ENCODE data around the gene SKI. TPM values are rescaled to one million over a fixed set of nuclear protein-coding genes. Genes with fewer than 3 reads are reported as not detected.
"Not testable (repeated sequence)": the region's sequence is repeated elsewhere in the genome, so short reads cannot be mapped to it uniquely, and the experiment has no call there.

The SKI gene
- total and polyA plus RNA-seq, 4 donors: 17.1 to 90.7 (median 40.7) TPM

DNA sequence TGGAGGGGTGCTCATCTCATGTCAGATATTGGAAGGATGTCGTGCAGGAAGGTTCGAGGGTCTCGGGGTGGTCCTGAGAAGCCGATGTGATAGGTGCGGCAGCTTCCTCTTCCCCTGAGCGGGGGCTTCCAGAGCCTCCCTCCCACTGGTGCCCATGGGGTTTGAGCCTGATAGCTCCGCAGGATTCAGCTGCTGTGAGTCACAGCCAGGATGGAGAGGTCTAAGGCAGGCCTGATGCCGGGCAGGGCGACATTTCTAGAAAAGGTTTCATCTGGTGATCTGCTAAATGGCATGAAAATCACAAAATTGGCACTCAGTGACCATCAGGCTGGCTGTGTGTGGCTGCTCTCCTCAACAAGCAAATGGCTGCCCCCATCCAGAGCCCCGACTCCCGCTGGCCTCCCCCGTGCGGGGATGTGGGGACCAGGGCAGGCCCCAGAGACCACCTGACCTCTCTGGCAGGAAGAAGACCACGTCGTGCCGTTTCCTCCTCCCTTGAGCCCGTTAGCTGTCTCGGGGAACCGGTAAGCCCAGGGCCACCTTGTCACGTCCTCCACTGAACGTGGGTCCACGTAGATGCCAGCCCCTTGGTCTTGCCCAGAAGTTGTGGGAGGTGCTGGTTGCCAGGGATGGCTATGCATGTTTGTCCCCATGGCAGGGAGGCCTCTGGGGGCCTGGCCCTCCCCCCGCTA, 66.1 kb downstream of the SKI start:
- 55 to 65% methylated on average over 23 of the region's 23 CpGs for WGBS, 2 donors
- Histone ChIP-seq H3K9ac (ENCODE audit: insufficient read depth in 1 of 2, low read length in 2 of 2) (no peak overlapping the region), H3K27ac (ENCODE audit: low read depth in 1 of 2, low read length in 1 of 2) (no peak overlapping the region), H3K4me1 (ENCODE audit: control insufficient read depth in 5 of 5, insufficient read depth in 5 of 5, low read length in 5 of 5) (peaks cover 14 to 75% (median 41%) of the 10 kb centered on the region in 5 donors), H3K27me3 (ENCODE audit: control insufficient read depth in 3 of 3, insufficient read depth in 3 of 3, low read length in 2 of 3) (no peaks in the 10 kb centered on the region), H3K4me3 (no peak overlapping the region), H3K36me3 (ENCODE audit: control insufficient read depth in 4 of 4, insufficient read depth in 4 of 4, low read length in 4 of 4) (peaks cover 0 to 9% (median 2%) of the 10 kb centered on the region in 4 donors), H3K9me3 (ENCODE audit: control insufficient read depth in 4 of 4, insufficient read depth in 3 of 4, low read length in 3 of 4) (no peaks in the 10 kb centered on the region)
- TF ChIP-seq, protein P1, sequence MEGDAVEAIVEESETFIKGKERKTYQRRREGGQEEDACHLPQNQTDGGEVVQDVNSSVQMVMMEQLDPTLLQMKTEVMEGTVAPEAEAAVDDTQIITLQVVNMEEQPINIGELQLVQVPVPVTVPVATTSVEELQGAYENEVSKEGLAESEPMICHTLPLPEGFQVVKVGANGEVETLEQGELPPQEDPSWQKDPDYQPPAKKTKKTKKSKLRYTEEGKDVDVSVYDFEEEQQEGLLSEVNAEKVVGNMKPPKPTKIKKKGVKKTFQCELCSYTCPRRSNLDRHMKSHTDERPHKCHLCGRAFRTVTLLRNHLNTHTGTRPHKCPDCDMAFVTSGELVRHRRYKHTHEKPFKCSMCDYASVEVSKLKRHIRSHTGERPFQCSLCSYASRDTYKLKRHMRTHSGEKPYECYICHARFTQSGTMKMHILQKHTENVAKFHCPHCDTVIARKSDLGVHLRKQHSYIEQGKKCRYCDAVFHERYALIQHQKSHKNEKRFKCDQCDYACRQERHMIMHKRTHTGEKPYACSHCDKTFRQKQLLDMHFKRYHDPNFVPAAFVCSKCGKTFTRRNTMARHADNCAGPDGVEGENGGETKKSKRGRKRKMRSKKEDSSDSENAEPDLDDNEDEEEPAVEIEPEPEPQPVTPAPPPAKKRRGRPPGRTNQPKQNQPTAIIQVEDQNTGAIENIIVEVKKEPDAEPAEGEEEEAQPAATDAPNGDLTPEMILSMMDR (IDR thresholded peaks at IDR 0.05; ENCODE audit: control extremely low read depth, extremely low read depth): no peak
- ATAC-seq (ENCODE audit: insufficient read depth, low FRiP score): no peak
- no peak for DNase-seq

DNA sequence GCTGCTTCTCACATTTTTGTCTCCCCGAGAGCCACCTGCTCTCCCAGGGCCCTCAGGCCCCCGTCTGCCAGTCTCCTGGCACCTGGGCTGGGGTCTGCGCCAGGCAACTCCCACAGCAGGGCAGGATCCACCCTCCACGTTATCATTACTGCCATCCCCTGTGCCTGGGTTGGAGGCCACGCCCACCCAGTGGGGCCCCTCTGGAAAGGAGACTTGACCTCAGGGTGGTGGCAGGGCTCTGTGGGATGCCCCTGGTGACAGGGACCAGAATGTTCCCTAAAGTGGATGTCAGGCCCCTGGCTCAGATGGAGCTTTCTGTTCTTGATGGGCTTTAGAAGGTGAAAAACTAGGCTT, 66.6 kb downstream of the SKI start:
- TF ChIP-seq, protein P1 (IDR thresholded peaks at IDR 0.05; ENCODE audit: control extremely low read depth, extremely low read depth): no peak
- peaks cover 16 to 76% (median 44%) of the 10 kb centered on the region in 5 donors for H3K4me1 ChIP-seq (ENCODE audit: control insufficient read depth in 5 of 5, insufficient read depth in 5 of 5, low read length in 5 of 5)
- no peak for DNase-seq
- peaks cover 0 to 9% (median 2%) of the 10 kb centered on the region in 4 donors for H3K36me3 ChIP-seq (ENCODE audit: control insufficient read depth in 4 of 4, insufficient read depth in 4 of 4, low read length in 4 of 4)
- no peak overlapping the region for H3K9ac ChIP-seq (ENCODE audit: insufficient read depth in 1 of 2, low read length in 2 of 2)
- no peak for ATAC-seq (ENCODE audit: insufficient read depth, low FRiP score)
- H3K27ac ChIP-seq (ENCODE audit: low read depth in 1 of 2, low read length in 1 of 2): no peak overlapping the region
- 69 to 85% methylated on average over 5 of the region's 5 CpGs for WGBS, 2 donors
- no peaks in the 10 kb centered on the region for H3K9me3 ChIP-seq (ENCODE audit: control insufficient read depth in 4 of 4, insufficient read depth in 3 of 4, low read length in 3 of 4)
- H3K4me3 ChIP-seq: no peak overlapping the region
- no peaks in the 10 kb centered on the region for H3K27me3 ChIP-seq (ENCODE audit: control insufficient read depth in 3 of 3, insufficient read depth in 3 of 3, low read length in 2 of 3)

DNA sequence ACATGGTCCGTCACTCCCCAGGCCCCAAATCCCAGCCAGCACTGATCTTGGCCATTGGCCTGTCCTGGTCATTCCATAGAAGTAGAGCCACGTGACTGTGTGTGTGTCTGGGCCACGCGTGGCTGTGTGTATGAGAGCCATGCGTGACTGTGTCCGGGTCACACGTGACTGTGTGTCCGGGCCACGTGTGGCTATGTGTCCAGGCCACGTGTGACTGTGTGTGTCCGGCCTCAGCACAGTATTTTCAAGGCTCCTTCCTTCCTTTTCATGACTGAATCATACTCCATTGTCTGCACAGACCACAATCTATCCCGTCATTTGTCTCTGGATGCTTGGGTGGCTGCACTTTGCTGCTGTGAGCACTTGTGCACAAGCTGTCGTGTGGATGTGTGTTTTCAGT, 67.4 kb downstream of the SKI start:
- Histone ChIP-seq H3K36me3 (ENCODE audit: control insufficient read depth in 4 of 4, insufficient read depth in 4 of 4, low read length in 4 of 4) (peaks cover 0 to 9% (median 2%) of the 10 kb centered on the region in 4 donors), H3K4me3 (no peak overlapping the region), H3K9ac (ENCODE audit: insufficient read depth in 1 of 2, low read length in 2 of 2) (no peak overlapping the region), H3K27me3 (ENCODE audit: control insufficient read depth in 3 of 3, insufficient read depth in 3 of 3, low read length in 2 of 3) (no peaks in the 10 kb centered on the region), H3K4me1 (ENCODE audit: control insufficient read depth in 5 of 5, insufficient read depth in 5 of 5, low read length in 5 of 5) (peaks cover 19 to 76% (median 39%) of the 10 kb centered on the region in 5 donors), H3K9me3 (ENCODE audit: control insufficient read depth in 4 of 4, insufficient read depth in 3 of 4, low read length in 3 of 4) (no peaks in the 10 kb centered on the region), H3K27ac (ENCODE audit: low read depth in 1 of 2, low read length in 1 of 2) (no peak overlapping the region)
- TF ChIP-seq, protein P1 (IDR thresholded peaks at IDR 0.05; ENCODE audit: control extremely low read depth, extremely low read depth): no peak
- ATAC-seq (ENCODE audit: insufficient read depth, low FRiP score) (no peak), DNase-seq (no peak)
- WGBS, 2 donors: 89 to 93% methylated on average over 13 of the region's 13 CpGs

DNA sequence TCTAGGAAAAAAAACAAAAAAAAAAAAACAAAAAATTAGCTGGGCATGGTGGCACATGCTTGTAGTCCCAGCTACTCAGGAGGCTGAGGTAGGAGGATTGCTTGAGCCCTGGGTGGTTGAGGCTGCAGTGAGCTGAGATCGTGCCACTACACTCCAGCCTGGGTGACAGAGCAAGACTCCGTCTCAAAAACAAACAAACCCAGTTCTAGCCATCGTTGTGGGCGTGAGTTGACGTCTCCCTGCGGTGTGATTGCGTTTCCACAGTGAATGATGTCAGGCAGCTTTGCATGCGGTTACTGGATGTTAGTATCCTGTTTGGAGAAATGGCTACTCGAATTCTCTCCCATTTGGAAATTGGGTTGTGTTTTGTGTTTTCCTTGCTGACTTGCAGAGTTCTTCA, 68.1 kb downstream of the SKI start:
- DNase-seq; ATAC-seq (ENCODE audit: insufficient read depth, low FRiP score); H3K4me3 ChIP-seq; H3K9ac ChIP-seq (ENCODE audit: insufficient read depth in 1 of 2, low read length in 2 of 2); H3K27me3 ChIP-seq (ENCODE audit: control insufficient read depth in 3 of 3, insufficient read depth in 3 of 3, low read length in 2 of 3); H3K36me3 ChIP-seq (ENCODE audit: control insufficient read depth in 4 of 4, insufficient read depth in 4 of 4, low read length in 4 of 4); H3K27ac ChIP-seq (ENCODE audit: low read depth in 1 of 2, low read length in 1 of 2); H3K9me3 ChIP-seq (ENCODE audit: control insufficient read depth in 4 of 4, insufficient read depth in 3 of 4, low read length in 3 of 4): not testable (repeated sequence)
- peaks cover 17 to 76% (median 36%) of the 10 kb centered on the region in 5 donors for H3K4me1 ChIP-seq (ENCODE audit: control insufficient read depth in 5 of 5, insufficient read depth in 5 of 5, low read length in 5 of 5)
- WGBS, 2 donors: 78 to 81% methylated on average over 9 of the region's 9 CpGs
